HFF-Myc (cell line): ENCODE data around the gene SCTR.

Source experiments
- DNase-seq: peaks from one replicate; pipeline ENCODE4 v3.0.0-alpha.2; 2011; ENCODE audit warnings: low read depth; ENCODE audit errors: extremely low read depth
- H3K4me3 ChIP-seq: replicated peaks from 2 replicates; pipeline ENCODE4 v1.5.1; 2011; ENCODE audit warnings: low read depth, mild to moderate bottlenecking, control low read depth, low read length
- CTCF ChIP-seq: IDR thresholded peaks from 2 replicates; pipeline ENCODE4 v1.5.1; 2012; ENCODE audit warnings: mild to moderate bottlenecking, low read depth, low read length, control low read depth; ENCODE audit errors: missing control alignments

SCTR gene

DNA sequence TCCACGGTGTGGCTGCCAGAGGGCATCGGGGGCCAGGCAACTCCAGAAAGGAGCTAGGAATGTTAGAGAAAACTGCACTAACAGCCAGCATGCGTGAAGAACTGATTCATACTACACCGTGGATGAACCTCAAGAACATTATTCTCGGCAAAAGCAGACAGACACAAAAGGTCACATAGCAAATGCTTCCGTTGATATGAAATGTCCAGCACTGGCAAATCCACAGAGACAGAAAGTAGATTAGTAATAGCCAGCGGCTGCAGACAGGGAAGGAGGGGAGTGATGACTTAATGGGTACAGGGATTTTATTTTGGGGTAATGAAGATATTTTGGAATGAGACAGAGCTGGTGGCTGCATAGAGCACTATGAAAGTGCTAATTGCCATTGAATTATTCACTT is 37.4 kb downstream of the SCTR start:
- no peak for DNase-seq
- TF ChIP-seq CTCF, result no peak
- H3K4me3 ChIP-seq, result no peak overlapping the region

DNA sequence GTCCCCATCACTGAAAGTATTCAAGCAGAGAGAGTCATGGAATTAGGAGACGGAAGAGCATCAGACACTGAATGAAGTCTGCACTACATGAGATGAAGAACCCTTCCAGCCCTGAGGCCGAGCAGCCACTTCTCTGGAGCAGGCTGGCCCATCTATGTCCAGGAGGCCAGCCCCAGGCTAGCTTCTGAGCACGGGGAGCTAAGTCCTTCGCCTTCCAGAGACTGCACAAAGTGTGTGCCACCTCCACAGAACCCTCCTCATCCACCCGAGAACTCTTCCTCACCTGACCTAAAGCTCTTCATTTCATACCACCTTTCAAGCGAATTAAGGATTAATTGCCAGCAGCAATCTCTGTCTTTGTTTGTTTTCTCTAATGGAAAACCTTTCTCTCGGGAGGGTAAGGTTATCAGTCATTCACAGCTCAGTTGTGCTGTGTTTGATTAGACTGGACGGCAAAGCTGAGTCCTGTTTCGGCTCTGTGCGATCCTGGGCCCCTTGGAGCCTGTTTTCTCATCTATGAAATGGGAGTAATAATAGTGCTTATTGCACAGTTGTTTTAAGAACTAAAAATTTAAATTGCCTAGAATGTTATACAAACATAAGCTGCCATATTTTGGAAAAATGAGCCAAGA is 38.0 kb downstream of the SCTR start:
- DNase-seq, result no peak
- no peak overlapping the region for H3K4me3 ChIP-seq
- TF ChIP-seq CTCF, result no peak

GRCh38 chr2:119485336-119486110 is 38.8 kb downstream of the SCTR start:
- TF ChIP-seq CTCF, result no peak
- no peak for DNase-seq
- no peak overlapping the region for H3K4me3 ChIP-seq

- no peak for TF ChIP-seq CTCF
- DNase-seq, result no peak
These were observed 39.4 kb downstream of the SCTR start for GRCh38 chr2:119484834-119485233.

DNA sequence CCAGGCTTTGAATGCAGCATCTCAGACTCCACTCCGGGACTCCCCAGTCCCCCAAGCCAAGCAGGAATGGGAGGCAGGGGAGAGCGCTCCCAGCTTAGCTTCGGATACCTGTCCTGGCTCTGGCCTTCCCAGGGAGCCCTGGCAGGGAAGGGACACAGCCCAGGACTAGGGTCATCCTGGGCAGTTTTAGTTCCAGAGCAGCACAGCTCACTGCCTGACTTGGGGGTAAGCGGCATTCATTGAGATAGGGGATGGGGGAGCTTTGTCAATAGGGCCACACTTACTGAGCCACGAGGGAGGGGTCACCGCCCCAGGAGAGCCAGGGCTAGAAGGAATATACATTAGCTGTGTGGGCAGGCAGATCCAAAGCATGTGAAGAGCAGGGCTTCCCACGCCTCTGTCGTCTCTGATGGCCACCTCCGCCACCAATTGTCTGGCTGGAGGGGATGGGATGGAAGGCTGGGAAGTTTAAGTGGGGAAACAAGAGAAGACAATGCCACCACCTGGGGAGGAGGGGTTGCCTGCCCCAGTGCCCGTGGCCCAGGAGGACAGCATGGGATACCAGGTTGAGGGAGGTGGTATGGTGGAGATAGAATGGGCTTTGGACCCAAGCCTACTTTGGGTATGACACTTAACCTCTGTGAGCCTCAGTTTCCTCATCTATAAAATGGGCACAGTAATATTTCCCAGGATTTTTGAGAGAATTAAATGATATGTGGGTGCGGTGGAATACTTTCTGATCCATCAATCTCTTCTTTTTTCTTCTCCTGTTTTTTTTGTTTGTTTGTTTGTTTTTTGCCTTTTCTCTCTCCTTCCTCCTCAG is 40.2 kb downstream of the SCTR start:
- no peak for TF ChIP-seq CTCF
- H3K4me3 ChIP-seq, result no peak overlapping the region
- DNase-seq, result no peak

More at GRCh38 chr2:119484834-119485233, 39.4 kb downstream of the SCTR start:
- no peak overlapping the region for H3K4me3 ChIP-seq

GRCh38 chr2:119483395-119483753 is 40.9 kb downstream of the SCTR start:
- H3K4me3 ChIP-seq, result no peak overlapping the region
- TF ChIP-seq CTCF, result no peak
- DNase-seq, result no peak
